ENCODE results near the gene ZFYVE9.

DNA sequence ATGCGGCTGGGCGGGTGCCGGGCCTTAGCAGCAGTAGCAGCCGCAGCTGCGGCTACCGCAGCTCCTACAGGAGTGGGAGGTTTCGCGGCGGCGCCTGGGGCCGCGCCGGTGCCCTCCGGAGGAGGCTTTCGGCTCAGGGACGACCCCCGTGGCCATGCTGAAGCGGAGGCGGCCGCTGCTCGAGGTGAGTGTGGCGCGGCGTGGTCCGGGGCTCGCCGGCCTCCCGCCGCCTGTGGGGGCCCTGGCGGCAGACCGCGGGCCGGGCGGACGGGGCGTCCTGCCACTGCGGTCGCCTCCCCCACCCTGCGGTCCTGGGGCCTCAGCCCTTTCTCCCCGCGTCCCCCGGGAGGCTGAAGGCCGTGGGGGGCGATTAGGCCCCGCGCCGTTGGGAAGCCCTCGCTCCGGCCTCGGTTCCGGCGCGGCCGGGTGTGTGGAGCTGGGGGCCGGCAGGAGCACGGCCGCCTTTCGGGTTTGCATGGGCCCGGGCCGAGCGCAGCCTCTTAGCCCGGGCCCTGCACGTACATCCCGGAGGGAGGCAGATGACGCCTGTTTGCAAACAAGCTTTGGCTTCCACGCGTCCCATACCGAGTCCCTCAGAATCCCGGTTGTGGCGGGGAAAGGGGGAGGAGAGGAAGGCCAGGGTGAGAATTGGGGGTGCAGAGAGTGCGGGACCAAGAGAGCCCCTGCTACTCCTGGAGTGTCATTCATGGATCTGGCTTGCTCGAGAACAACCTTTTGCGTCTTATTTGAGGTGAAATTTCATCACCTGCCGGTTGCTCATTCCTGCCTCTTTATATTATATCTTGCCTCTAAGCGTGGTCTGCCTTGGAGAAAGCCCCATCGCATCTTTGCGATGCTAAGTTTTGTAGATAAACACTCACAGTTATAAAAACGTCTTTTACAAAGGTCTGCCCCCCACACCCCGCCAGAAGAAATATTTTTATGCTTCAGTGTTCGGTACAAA, 613 bp downstream of the ZFYVE9 start:
- no peak for TF ChIP-seq SMC3 (IDR thresholded peaks at IDR 0.05; ENCODE audit: low read depth, low read length)
- peak; percentile 54; the same call in 1 of the 2 replicates for TF ChIP-seq POLR2A (IDR thresholded peaks at IDR 0.05; ENCODE audit: low read depth, low read length)

All from IMR-90 (cell line).